AG04449 (cell line): Measurements from ENCODE around the gene TRNP1.
A peak's percentile ranks its signal among the peaks of the same experiment; 100 is the strongest.
"Not testable (repeated sequence)": the region's sequence is repeated elsewhere in the genome, so short reads cannot be mapped to it uniquely, and the experiment has no call there.

Source experiments
- CTCF ChIA-PET: fragments of 350-600 bp; formaldehyde crosslinking; extraction: SDS; loops from one replicate; lab custom pipeline; 2021; ENCODE audit warnings: antibody characterized with exemption; lab: Yijun Ruan, JAX
- POLR2A ChIA-PET: fragments of 400-600, 350-600 bp; formaldehyde crosslinking; extraction: SDS; loops from one replicate; lab custom pipeline; 2020; ENCODE audit warnings: antibody characterized with exemption, inconsistent platforms; lab: Yijun Ruan, JAX
- DNase-seq: peaks from one replicate; pipeline ENCODE4 v3.0.0-alpha.2; 2010; ENCODE audit warnings: low read depth, low spot score
- H3K4me3 ChIP-seq: 2 replicates; pipeline ENCODE4 v1.5.1; 2011; ENCODE audit warnings: low read depth, mild to moderate bottlenecking, control low read depth, low read length
- TF ChIP-seq, protein P1 (sequence below): IDR thresholded peaks from one replicate; pipeline ENCODE4 v1.5.1; 2011; ENCODE audit warnings: mild to moderate bottlenecking, moderate library complexity, low read length, control low read depth, inconsistent platforms; ENCODE audit not compliant: insufficient read depth; ENCODE audit errors: missing control alignments

TRNP1 gene, protein sequence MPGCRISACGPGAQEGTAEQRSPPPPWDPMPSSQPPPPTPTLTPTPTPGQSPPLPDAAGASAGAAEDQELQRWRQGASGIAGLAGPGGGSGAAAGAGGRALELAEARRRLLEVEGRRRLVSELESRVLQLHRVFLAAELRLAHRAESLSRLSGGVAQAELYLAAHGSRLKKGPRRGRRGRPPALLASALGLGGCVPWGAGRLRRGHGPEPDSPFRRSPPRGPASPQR

DNA sequence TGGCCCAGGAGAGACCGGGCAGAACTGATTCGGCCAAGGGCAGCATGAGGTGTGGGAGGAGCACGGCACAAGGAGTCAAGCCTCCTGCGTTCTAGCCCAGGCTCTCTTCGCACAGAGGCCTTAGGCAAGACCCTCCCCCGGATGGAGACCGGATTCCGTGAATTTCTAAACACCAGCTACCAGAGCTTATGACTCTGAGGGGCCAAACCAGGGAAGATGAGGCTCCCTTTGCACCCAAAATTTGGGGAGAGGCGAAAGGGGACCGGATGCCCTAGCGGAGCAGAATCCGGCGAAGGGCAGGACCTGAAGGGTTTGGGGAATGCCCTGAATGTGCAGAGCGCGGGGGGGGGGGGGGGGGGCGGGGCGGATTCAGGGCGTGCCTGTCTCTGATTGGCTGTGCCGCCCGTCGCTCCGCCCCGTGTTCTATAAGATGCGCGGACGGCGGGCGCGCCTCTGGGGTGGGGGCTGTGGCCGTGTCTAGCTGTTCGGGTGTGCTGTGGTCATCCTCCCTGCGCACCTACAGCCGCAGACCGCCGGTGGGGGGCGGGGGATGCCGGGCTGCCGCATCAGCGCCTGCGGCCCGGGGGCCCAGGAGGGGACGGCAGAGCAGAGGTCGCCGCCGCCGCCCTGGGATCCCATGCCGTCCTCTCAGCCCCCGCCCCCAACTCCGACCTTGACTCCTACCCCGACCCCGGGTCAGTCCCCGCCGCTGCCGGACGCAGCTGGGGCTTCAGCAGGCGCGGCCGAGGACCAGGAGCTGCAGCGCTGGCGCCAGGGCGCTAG is at the start of gene TRNP1:
Gene TRNP1 (plus strand): TSS at position 456 of the 783 bp plus-strand sequence. CDS start 95 bp downstream, at position 551.
- TF ChIP-seq, protein P1, sequence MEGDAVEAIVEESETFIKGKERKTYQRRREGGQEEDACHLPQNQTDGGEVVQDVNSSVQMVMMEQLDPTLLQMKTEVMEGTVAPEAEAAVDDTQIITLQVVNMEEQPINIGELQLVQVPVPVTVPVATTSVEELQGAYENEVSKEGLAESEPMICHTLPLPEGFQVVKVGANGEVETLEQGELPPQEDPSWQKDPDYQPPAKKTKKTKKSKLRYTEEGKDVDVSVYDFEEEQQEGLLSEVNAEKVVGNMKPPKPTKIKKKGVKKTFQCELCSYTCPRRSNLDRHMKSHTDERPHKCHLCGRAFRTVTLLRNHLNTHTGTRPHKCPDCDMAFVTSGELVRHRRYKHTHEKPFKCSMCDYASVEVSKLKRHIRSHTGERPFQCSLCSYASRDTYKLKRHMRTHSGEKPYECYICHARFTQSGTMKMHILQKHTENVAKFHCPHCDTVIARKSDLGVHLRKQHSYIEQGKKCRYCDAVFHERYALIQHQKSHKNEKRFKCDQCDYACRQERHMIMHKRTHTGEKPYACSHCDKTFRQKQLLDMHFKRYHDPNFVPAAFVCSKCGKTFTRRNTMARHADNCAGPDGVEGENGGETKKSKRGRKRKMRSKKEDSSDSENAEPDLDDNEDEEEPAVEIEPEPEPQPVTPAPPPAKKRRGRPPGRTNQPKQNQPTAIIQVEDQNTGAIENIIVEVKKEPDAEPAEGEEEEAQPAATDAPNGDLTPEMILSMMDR: no peak
- CTCF ChIA-PET: interaction anchor here (1.8 to 9.7 kb wide), 7 partner anchors 7 to 102 kb away, joined by 5 to 122 read pairs (median 60); partner anchors contain the start of gene TENT5B
- no peak for DNase-seq
- peak within 1 kb of the TSS; percentile 75 for H3K4me3 ChIP-seq
- POLR2A ChIA-PET: interaction anchor here (0.7 to 2.3 kb wide), 7 partner anchors 11 to 106 kb away, joined by 3 to 7 read pairs (median 4); partner anchors contain the start of genes GPATCH3 and GPN2

DNA sequence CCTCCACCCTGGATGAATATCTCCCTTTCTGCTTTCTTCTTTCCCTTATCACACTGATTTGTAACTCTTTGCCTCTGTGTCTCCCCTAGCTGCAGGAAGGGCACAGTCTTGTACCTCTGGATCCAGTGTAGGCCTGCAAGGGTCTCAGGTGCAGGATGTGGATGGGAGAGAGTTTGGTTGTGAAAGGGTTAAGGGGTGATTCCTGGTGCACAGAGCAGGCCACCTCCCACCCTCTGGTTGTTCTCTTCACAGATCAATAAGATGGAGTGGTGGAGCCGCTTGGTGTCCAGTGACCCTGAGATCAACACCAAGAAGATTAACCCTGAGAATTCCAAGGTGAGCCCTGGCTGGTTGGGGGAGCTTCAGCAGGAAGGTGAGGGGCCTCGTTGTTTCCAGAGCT is 48.4 kb upstream of the TRNP1 start:
- DNase-seq: no peak
- ChIA-PET POLR2A (no interaction called here), CTCF (no interaction called here)
- H3K4me3 ChIP-seq: no peak overlapping the region
- TF ChIP-seq, protein P1: no peak

DNA sequence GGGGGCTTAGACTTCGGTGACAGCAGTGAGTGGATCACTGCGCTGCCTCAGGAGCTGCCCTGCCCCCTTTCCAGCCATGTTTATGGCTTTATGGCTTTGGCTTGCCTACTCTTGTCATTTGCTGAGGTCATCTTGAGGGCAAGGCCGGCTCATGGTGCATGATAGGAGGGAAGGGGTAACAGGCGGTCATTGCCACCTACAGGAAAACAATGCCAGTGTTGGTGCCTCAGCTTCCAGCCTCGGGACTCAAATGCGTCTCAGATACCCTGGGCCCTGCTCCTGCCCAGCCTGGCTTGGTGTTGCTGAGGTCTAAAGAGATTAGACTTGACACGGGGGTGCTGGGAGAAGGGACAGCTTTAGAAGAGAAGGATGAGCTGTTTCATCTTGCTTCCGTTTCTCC is 47.8 kb upstream of the TRNP1 start:
- no peak for DNase-seq
- ChIA-PET POLR2A (no interaction called here), CTCF (interaction anchor here (1.4 kb wide), 1 partner anchor 21 kb away, joined by 8 read pairs; no protein-coding TSS in a partner anchor)
- H3K4me3 ChIP-seq: no peak overlapping the region
- TF ChIP-seq, protein P1: no peak

DNA sequence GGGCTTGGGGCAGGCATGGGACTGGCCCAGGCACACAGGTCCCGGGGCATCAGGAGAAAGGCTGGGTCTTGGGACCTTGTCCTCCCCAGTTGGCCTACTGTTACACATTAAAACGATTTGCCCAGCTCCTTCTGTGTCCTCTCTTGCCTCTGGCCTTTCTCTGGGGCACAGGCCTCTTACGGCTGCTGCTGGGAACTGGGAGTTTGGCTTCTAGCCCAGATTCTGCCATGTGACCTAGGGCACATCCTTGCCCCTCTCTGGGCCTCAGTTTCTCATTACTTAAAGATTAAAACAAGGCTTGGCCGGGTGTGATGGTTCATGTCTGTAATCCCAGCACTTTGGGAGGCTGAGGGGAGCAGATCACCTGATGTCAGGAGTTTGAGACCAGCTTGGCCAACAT is 47.2 kb upstream of the TRNP1 start:
- DNase-seq: no peak
- ChIA-PET POLR2A (no interaction called here), CTCF (interaction anchor here (1.4 kb wide), 1 partner anchor 21 kb away, joined by 8 read pairs; no protein-coding TSS in a partner anchor)
- no peak overlapping the region for H3K4me3 ChIP-seq
- TF ChIP-seq, protein P1: no peak

DNA sequence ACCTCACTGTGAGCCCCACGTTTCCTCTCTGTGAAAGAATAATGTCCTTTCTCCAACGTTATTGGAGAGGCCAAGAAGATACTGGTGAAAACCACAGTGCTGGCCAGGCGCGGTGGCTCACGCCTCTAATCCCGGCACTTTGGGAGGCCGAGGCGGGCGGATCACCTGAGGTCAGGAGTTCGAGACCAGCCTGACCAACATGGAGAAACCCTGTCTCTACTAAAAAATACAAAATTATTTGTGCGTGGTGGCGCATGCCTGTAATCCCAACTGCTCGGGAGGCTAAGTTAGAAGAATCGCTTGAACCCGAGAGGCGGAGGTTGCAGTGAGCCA is 44.8 kb upstream of the TRNP1 start:
- CTCF ChIA-PET: interaction anchor here (2.7 kb wide), 1 partner anchor 18 kb away, joined by 7 read pairs; no protein-coding TSS in a partner anchor
- DNase-seq, POLR2A ChIA-PET, H3K4me3 ChIP-seq: not testable (repeated sequence)

DNA sequence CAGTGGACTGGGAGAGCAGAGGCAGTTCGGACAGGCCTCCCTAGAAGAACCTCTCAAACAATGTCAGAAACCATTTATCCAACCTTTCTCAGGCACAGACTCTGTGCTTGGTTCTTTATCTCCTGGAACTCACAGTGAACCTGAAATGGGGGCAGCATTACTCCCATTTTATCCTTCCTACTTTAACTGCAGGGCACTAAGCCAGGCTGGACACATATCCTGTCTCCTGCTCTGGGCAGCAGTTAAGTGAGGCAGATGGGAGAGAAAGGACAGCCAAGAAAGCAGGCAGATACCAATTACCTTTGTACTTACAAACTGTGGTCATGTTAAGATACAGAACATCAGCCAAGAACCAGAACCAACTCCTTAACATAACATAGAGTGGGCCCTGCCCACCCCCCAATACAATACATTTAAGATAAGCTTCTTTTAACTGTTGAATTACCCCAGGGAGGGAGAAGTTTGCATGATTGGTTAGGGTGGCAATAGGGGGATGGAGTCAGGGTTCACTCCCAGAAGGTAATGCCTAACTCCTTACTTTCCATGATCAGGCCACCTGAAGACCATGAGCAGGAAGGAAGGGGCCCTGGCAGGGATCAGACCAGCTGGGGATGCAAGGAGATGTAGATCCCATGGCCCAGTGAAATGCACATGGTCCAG is 44.1 kb upstream of the TRNP1 start:
- POLR2A ChIA-PET: no interaction called here
- DNase-seq: no peak
- TF ChIP-seq, protein P1: no peak
- H3K4me3 ChIP-seq: no peak overlapping the region
- CTCF ChIA-PET: interaction anchor here (2.7 kb wide), 1 partner anchor 18 kb away, joined by 7 read pairs; no protein-coding TSS in a partner anchor
